HCT116 (cell line): ENCODE results near the gene OR52I2. TPM values are rescaled to one million over a fixed set of nuclear protein-coding genes. Genes with fewer than 3 reads are reported as not detected.

Source experiments
- ATAC-seq: fragments of 200-7000 bp; cut with Tn5 transposase; 2 replicates; pipeline ENCODE4 v1.9.1; 2020; ENCODE audit warnings: mild to moderate bottlenecking, moderate library complexity
- BruUV-seq: library from RNA; stranded (reverse); fragments of 400-500 nt; replicated peaks from 2 replicates; lab custom pipeline; 2021; lab: Mats Ljungman, UMichigan
- CTCF ChIA-PET: fragments of 300-600 bp; sonication (Branson Sonifier 250); formaldehyde crosslinking; loops from one replicate; lab custom pipeline; 2021; ENCODE audit warnings: antibody characterized with exemption; lab: Charles Lee
- POLR2A ChIA-PET: fragments of 300-600, 350-600 bp; sonication (Branson Sonifier 250); formaldehyde crosslinking; loops from one replicate; lab custom pipeline; 2021; ENCODE audit warnings: antibody characterized with exemption; lab: Charles Lee
- RAD21 ChIA-PET, 2 experiments: fragments of 300-600 bp; sonication (Branson Sonifier 250); formaldehyde crosslinking; loops; one replicate each; lab custom pipeline; 2023; ENCODE audit warnings: low total read pairs in 2 of 2; ENCODE audit not compliant: uncharacterized antibody in 2 of 2, unreplicated experiment in 2 of 2, low non-redundant PET in 1 of 2; lab: Charles Lee
- DNase-seq: peaks from one replicate; pipeline ENCODE4 v3.0.0-alpha.2; 2010; ENCODE audit warnings: low read depth, low spot score
- H2AFZ ChIP-seq: fragments of 200-600 bp; shearing (Covaris generic), sonication (generic); 2 replicates; pipeline ENCODE4 v1.6.1; 2017; ENCODE audit warnings: low read depth, mixed run types, mixed read lengths, antibody characterized with exemption, low read length; ENCODE audit not compliant: poor library complexity, severe bottlenecking
- H3K27ac ChIP-seq: 2 replicates; pipeline ENCODE4 v1.5.1; 2012; ENCODE audit warnings: low read depth, low read length
- H3K27me3 ChIP-seq: fragments of 200-600 bp; sonication (generic); 2 replicates; pipeline ENCODE4 v1.6.1; 2016; ENCODE audit warnings: mixed run types, low read length, mixed read lengths; ENCODE audit not compliant: insufficient read depth
- H3K36me3 ChIP-seq, 2 experiments: fragments of 200-500 bp in 1 of 2; fragments of 200-600 bp in 1 of 2; sonication (Bioruptor generic) in 1 of 2; sonication (generic) in 1 of 2; 2 replicates each; pipeline versions ENCODE4 v1.5.1 to v1.6.1; 2014 to 2016; ENCODE audit warnings: low read length in 2 of 2, inconsistent platforms in 1 of 2, mixed read lengths in 1 of 2, mixed run types in 1 of 2; ENCODE audit not compliant: insufficient read depth in 2 of 2, control insufficient read depth in 1 of 2
- H3K4me1 ChIP-seq, 2 experiments: fragments of 200-600 bp in 1 of 2; sonication (generic) in 1 of 2; 2 replicates each; pipeline versions ENCODE4 v1.5.1 to v1.6.1; 2012 to 2017; ENCODE audit warnings: low read length in 2 of 2, inconsistent platforms in 1 of 2, mild to moderate bottlenecking in 1 of 2, mixed read lengths in 1 of 2, mixed run types in 1 of 2, moderate library complexity in 1 of 2; ENCODE audit not compliant: insufficient read depth in 2 of 2, control insufficient read depth in 1 of 2
- H3K4me2 ChIP-seq: fragments of 200-600 bp; sonication (generic); 2 replicates; pipeline ENCODE4 v1.6.1; 2017; ENCODE audit warnings: mixed run types, low read length, mixed read lengths
- H3K4me3 ChIP-seq, 2 experiments: fragments of 200-600 bp in 1 of 2; sonication (generic) in 1 of 2; replicated peaks in 1 of 2; 2 replicates each; pipeline ENCODE4 v1.5.1; 2011 to 2016; ENCODE audit warnings: low read length in 2 of 2, control low read depth in 1 of 2, low read depth in 1 of 2, mild to moderate bottlenecking in 1 of 2, mixed read lengths in 1 of 2, mixed run types in 1 of 2
- H3K79me2 ChIP-seq: fragments of 200-600 bp; sonication (generic); 2 replicates; pipeline ENCODE4 v1.6.1; 2017; ENCODE audit warnings: mild to moderate bottlenecking, mixed run types, low read length, moderate library complexity, mixed read lengths; ENCODE audit not compliant: insufficient read depth
- H3K9ac ChIP-seq: fragments of 200-600 bp; sonication (generic); 2 replicates; pipeline ENCODE4 v1.6.1; 2016; ENCODE audit warnings: low read length, mixed read lengths
- H3K9me2 ChIP-seq: fragments of 200-600 bp; sonication (generic), shearing (Covaris generic); 2 replicates; pipeline ENCODE4 v1.6.1; 2017; ENCODE audit warnings: mixed run types, mild to moderate bottlenecking, moderate library complexity; ENCODE audit not compliant: insufficient read depth
- H3K9me3 ChIP-seq, 2 experiments: fragments of 200-500 bp in 1 of 2; fragments of 200-600 bp in 1 of 2; sonication (Bioruptor generic) in 1 of 2; sonication (generic) in 1 of 2; 2 replicates each; pipeline ENCODE4 v1.6.1; 2014 to 2017; ENCODE audit warnings: low read length in 2 of 2, mixed read lengths in 2 of 2, inconsistent platforms in 1 of 2, low read depth in 1 of 2, mild to moderate bottlenecking in 1 of 2, mixed run types in 1 of 2, moderate library complexity in 1 of 2; ENCODE audit not compliant: control insufficient read depth in 1 of 2, insufficient read depth in 1 of 2
- H4K20me1 ChIP-seq: fragments of 200-600 bp; sonication (generic), shearing (Covaris generic); 2 replicates; pipeline ENCODE4 v1.6.1; 2017; ENCODE audit warnings: mixed run types, mild to moderate bottlenecking, moderate library complexity; ENCODE audit not compliant: insufficient read depth
- CEBPB ChIP-seq: IDR thresholded peaks from 2 replicates; pipeline ENCODE4 v1.6.1; 2012; ENCODE audit warnings: low read depth
- CTCF ChIP-seq, 3 experiments: fragments of 200-600 bp in 1 of 3; sonication (generic) in 1 of 3; IDR thresholded peaks in 2 of 3; conservative IDR thresholded peaks in 1 of 3; 2 replicates each; pipeline ENCODE4 v1.5.1; 2012 to 2017; ENCODE audit warnings: low read depth in 2 of 3, low read length in 2 of 3, antibody characterized with exemption in 1 of 3, borderline replicate concordance in 1 of 3, control low read depth in 1 of 3, mild to moderate bottlenecking in 1 of 3, mixed read lengths in 1 of 3, mixed run types in 1 of 3, moderate library complexity in 1 of 3; ENCODE audit not compliant: insufficient read depth in 1 of 3
- ELF1 ChIP-seq: IDR thresholded peaks from 2 replicates; pipeline ENCODE4 v1.6.1; 2012; ENCODE audit warnings: low read depth, borderline replicate concordance
- EZH2 ChIP-seq: fragments of 200-600 bp; sonication (generic); IDR thresholded peaks from 2 replicates; pipeline ENCODE4 v1.6.1; 2017; ENCODE audit warnings: antibody characterized with exemption, mixed run types
- JUND ChIP-seq: IDR thresholded peaks from 2 replicates; pipeline ENCODE4 v1.6.1; 2012
- POLR2A ChIP-seq: IDR thresholded peaks from 2 replicates; pipeline ENCODE4 v1.7.0; 2011; ENCODE audit warnings: borderline replicate concordance; ENCODE audit not compliant: insufficient read depth, insufficient read length; ENCODE audit errors: extremely low read depth
- RAD21 ChIP-seq: IDR thresholded peaks from 2 replicates; pipeline ENCODE4 v1.6.1; 2012; ENCODE audit warnings: low read depth, mild to moderate bottlenecking
- REST ChIP-seq: IDR thresholded peaks from 2 replicates; pipeline ENCODE4 v1.6.1; 2012; ENCODE audit warnings: low read depth
- SP1 ChIP-seq: IDR thresholded peaks from 2 replicates; pipeline ENCODE4 v1.6.1; 2012; ENCODE audit warnings: low read depth
- ZFX ChIP-seq: fragments of 450-650 bp; IDR thresholded peaks from 2 replicates; pipeline ENCODE4 v1.6.1; 2017
- intact Hi-C: fragments of 100-400 bp; cut with micrococcal nuclease; formaldehyde crosslinking; loops from 2 replicates; pipeline ENCODE4 v1.10.0; 2022
- total RNA-seq: library from RNA; stranded (reverse); gene quantifications from one replicate; pipeline ENCODE4 v1.2.1, GENCODE V29; 2021; ENCODE audit not compliant: unreplicated experiment

OR52I2 gene
- total RNA-seq, 1 experiment from 2014 or later = not detected

GRCh38 chr11:4551346-4551979 is 30.1 kb upstream of the OR52I2 start:
- Histone ChIP-seq H4K20me1 (no peaks in the 10 kb centered on the region; the same call in 1 of the 2 replicates), H3K79me2 (no peaks in the 10 kb centered on the region), H3K9me3 (no peaks in the 10 kb centered on the region), H3K9ac (no peak overlapping the region), H3K9me2 (no peaks in the 10 kb centered on the region), H2AFZ (no peak overlapping the region), H3K4me2 (no peak overlapping the region), H3K4me1 (no peaks in the 10 kb centered on the region), H3K27me3 (peaks cover 45% of the 10 kb centered on the region), H3K4me3 (no peak overlapping the region), H3K27ac (no peak overlapping the region), H3K36me3 (no peaks in the 10 kb centered on the region)
- intact Hi-C loops = no loop called here
- ATAC-seq = peak; percentile 79
- ChIA-PET POLR2A (no interaction called here), RAD21 (no interaction called here), CTCF (interaction anchor here (1.1 to 2.4 kb wide), 3 partner anchors 14 to 369 kb away, joined by 4 to 16 read pairs (median 4); no protein-coding TSS in a partner anchor)
- DNase-seq = no peak
- peak; percentile 36 to 64 (median 64); a peak in 5 of 6 replicates for TF ChIP-seq CTCF (IDR thresholded peaks at IDR 0.05 in 2 of 3, conservative IDR thresholded peaks at IDR 0.05 in 1 of 3; ENCODE audit: borderline replicate concordance in 1 of 3, insufficient read depth in 1 of 3, low read depth in 2 of 3, low read length in 2 of 3)
- TF ChIP-seq RAD21 = peak; percentile 39
- TF ChIP-seq EZH2 = no peak
- no TSS peak for BruUV-seq

- no peak overlapping the region for H3K4me2 ChIP-seq
- TF ChIP-seq ELF1 (no peak), REST (no peak), CEBPB (no peak), SP1 (no peak), POLR2A (no peak), ZFX (no peak), JUND (no peak)
- ATAC-seq (no peak), DNase-seq (no peak)
- no peak overlapping the region for H3K27ac ChIP-seq
- peaks cover 52% of the 10 kb centered on the region for H3K27me3 ChIP-seq
- H3K9me3 ChIP-seq = no peaks in the 10 kb centered on the region
- no peaks in the 10 kb centered on the region for H3K79me2 ChIP-seq
- ChIA-PET POLR2A (no interaction called here), RAD21 (no interaction called here), CTCF (no interaction called here)
- no peaks in the 10 kb centered on the region for H3K36me3 ChIP-seq
- H2AFZ ChIP-seq = no peak overlapping the region
- no peak overlapping the region for H3K4me3 ChIP-seq
- H3K9me2 ChIP-seq = no peaks in the 10 kb centered on the region
- no peaks in the 10 kb centered on the region; the same call in 1 of the 2 replicates for H4K20me1 ChIP-seq
- H3K4me1 ChIP-seq = no peaks in the 10 kb centered on the region
- intact Hi-C loops = no loop called here
- no TSS peak for BruUV-seq
- no peak overlapping the region for H3K9ac ChIP-seq
Measured at GRCh38 chr11:4559527-4560440, 21.8 kb upstream of the OR52I2 start.
